ENCODE measurements around the gene SLC30A1.

SLC30A1 gene

DNA sequence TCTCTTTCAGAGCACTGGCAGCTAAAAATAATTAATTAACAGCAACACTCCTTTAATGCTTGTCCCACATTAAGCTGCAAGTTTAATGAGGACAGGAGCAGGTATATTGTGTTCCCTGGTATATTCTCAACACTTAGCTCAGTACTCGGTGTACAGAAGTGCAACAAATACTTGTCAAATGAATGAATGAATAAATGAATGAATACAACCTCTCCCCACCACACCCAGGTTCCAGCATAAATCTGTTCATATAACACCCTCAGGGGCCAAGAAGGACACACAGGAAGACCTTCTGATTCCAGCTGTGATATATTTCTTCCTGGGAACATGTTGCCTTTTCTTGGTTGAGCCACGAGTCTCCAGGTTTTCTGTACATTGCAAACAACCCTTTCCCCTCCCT is 48.9 kb downstream of the SLC30A1 start:
- Histone ChIP-seq H4K20me1 (ENCODE audit: insufficient read depth, low read length, poor library complexity, severe bottlenecking) (no peaks in the 10 kb centered on the region), H3K4me3 (ENCODE audit: low read length, poor library complexity, severe bottlenecking) (no peak overlapping the region), H3K27me3 (ENCODE audit: insufficient read depth, low read length, poor library complexity, severe bottlenecking) (no peaks in the 10 kb centered on the region), H2AFZ (ENCODE audit: low read length) (no peak overlapping the region), H3F3A (ENCODE audit: low read depth) (no peaks in the 10 kb centered on the region), H3K36me3 (ENCODE audit: insufficient read depth, low read length) (no peaks in the 10 kb centered on the region), H3K4me1 (ENCODE audit: insufficient read depth, low read length, poor library complexity, severe bottlenecking) (peaks cover 35% of the 10 kb centered on the region), H3K79me2 (ENCODE audit: insufficient read depth, low read length) (no peaks in the 10 kb centered on the region), H3K9ac (ENCODE audit: low read depth, low read length, poor library complexity, severe bottlenecking) (no peak overlapping the region), H3K9me3 (ENCODE audit: insufficient read depth, low read depth, low read length) (no peaks in the 10 kb centered on the region), H3K9me2 (replicated peaks; ENCODE audit: low read depth, low read length) (no peaks in the 10 kb centered on the region), H3K4me2 (ENCODE audit: low read depth, low read length, poor library complexity, severe bottlenecking) (no peak overlapping the region)
- TF ChIP-seq CTCF (conservative IDR thresholded peaks at IDR 0.05; ENCODE audit: low read length) (no peak), EZH2phosphoT487 (IDR thresholded peaks at IDR 0.05; ENCODE audit: borderline replicate concordance) (no peak)

GRCh38 chr1:211529453-211529852 is 49.5 kb downstream of the SLC30A1 start:
- Histone ChIP-seq H3K36me3 (ENCODE audit: insufficient read depth, low read length) (no peaks in the 10 kb centered on the region), H3K4me2 (ENCODE audit: low read depth, low read length, poor library complexity, severe bottlenecking) (no peak overlapping the region), H3K4me1 (ENCODE audit: insufficient read depth, low read length, poor library complexity, severe bottlenecking) (peaks cover 35% of the 10 kb centered on the region), H3K9me3 (ENCODE audit: insufficient read depth, low read depth, low read length) (no peaks in the 10 kb centered on the region), H3F3A (ENCODE audit: low read depth) (no peaks in the 10 kb centered on the region), H4K20me1 (ENCODE audit: insufficient read depth, low read length, poor library complexity, severe bottlenecking) (no peaks in the 10 kb centered on the region), H3K9ac (ENCODE audit: low read depth, low read length, poor library complexity, severe bottlenecking) (no peak overlapping the region), H3K27me3 (ENCODE audit: insufficient read depth, low read length, poor library complexity, severe bottlenecking) (no peaks in the 10 kb centered on the region), H2AFZ (ENCODE audit: low read length) (no peak overlapping the region), H3K9me2 (replicated peaks; ENCODE audit: low read depth, low read length) (no peaks in the 10 kb centered on the region), H3K79me2 (ENCODE audit: insufficient read depth, low read length) (no peaks in the 10 kb centered on the region), H3K4me3 (ENCODE audit: low read length, poor library complexity, severe bottlenecking) (no peak overlapping the region)
- TF ChIP-seq EZH2phosphoT487 (IDR thresholded peaks at IDR 0.05; ENCODE audit: borderline replicate concordance) (no peak), CTCF (conservative IDR thresholded peaks at IDR 0.05; ENCODE audit: low read length) (no peak)

- H3K27me3 ChIP-seq (ENCODE audit: insufficient read depth, low read length, poor library complexity, severe bottlenecking) = no peaks in the 10 kb centered on the region
- no peaks in the 10 kb centered on the region for H3K36me3 ChIP-seq (ENCODE audit: insufficient read depth, low read length)
- peaks cover 35% of the 10 kb centered on the region for H3K4me1 ChIP-seq (ENCODE audit: insufficient read depth, low read length, poor library complexity, severe bottlenecking)
- H4K20me1 ChIP-seq (ENCODE audit: insufficient read depth, low read length, poor library complexity, severe bottlenecking) = no peaks in the 10 kb centered on the region
- no peak for TF ChIP-seq EZH2phosphoT487 (IDR thresholded peaks at IDR 0.05; ENCODE audit: borderline replicate concordance)
- no peak for TF ChIP-seq CTCF (conservative IDR thresholded peaks at IDR 0.05; ENCODE audit: low read length)
- H3K9ac ChIP-seq (ENCODE audit: low read depth, low read length, poor library complexity, severe bottlenecking) = no peak overlapping the region
- no peaks in the 10 kb centered on the region for H3F3A ChIP-seq (ENCODE audit: low read depth)
- H3K9me2 ChIP-seq (replicated peaks; ENCODE audit: low read depth, low read length) = no peaks in the 10 kb centered on the region
- H3K79me2 ChIP-seq (ENCODE audit: insufficient read depth, low read length) = no peaks in the 10 kb centered on the region
- no peaks in the 10 kb centered on the region for H3K9me3 ChIP-seq (ENCODE audit: insufficient read depth, low read depth, low read length)
- no peak overlapping the region for H3K4me3 ChIP-seq (ENCODE audit: low read length, poor library complexity, severe bottlenecking)
- H2AFZ ChIP-seq (ENCODE audit: low read length) = no peak overlapping the region
- H3K4me2 ChIP-seq (ENCODE audit: low read depth, low read length, poor library complexity, severe bottlenecking) = no peak overlapping the region
Measured at GRCh38 chr1:211529011-211529410, 50.0 kb downstream of the SLC30A1 start.
